ENCODE measurements around the gene RALY.
"Not testable (repeated sequence)": the region's sequence is repeated elsewhere in the genome, so short reads cannot be mapped to it uniquely, and the experiment has no call there.

Gene RALY

GRCh38 chr20:34133365-34133860 lies 139.7 kb downstream of the RALY start:
- not testable (repeated sequence) for DNase-seq (ENCODE audit: low read depth, low spot score)
